Endodermal cell (in vitro differentiated cells): ENCODE data around the gene ASPHD2. TPM values are rescaled to one million over a fixed set of nuclear protein-coding genes. Genes with fewer than 3 reads are reported as not detected.

Experiments used
- DNase-seq: peaks from one replicate; pipeline ENCODE4 v3.0.0-alpha.2; 2017
- H3K27ac ChIP-seq: 2 replicates; pipeline ENCODE4 v1.5.1; 2013; ENCODE audit warnings: mild to moderate bottlenecking, low read depth, low read length, moderate library complexity
- H3K27me3 ChIP-seq: 2 replicates; pipeline ENCODE4 v1.6.1; 2013; ENCODE audit warnings: mild to moderate bottlenecking, low read length, moderate library complexity; ENCODE audit not compliant: insufficient read depth, control insufficient read depth, poor library complexity, severe bottlenecking
- H3K36me3 ChIP-seq: 2 replicates; pipeline ENCODE4 v1.7.0; 2013; ENCODE audit warnings: mild to moderate bottlenecking, low read length, moderate library complexity; ENCODE audit not compliant: control insufficient read depth, insufficient read depth
- H3K4me1 ChIP-seq: one replicate; pipeline ENCODE4 v1.7.0; 2013; ENCODE audit warnings: low read length; ENCODE audit not compliant: control insufficient read depth, insufficient read depth
- H3K4me3 ChIP-seq: 2 replicates; pipeline ENCODE4 v1.5.1; 2013; ENCODE audit warnings: mild to moderate bottlenecking, low read length, moderate library complexity
- H3K9ac ChIP-seq: 2 replicates; pipeline ENCODE4 v1.6.1; 2013; ENCODE audit warnings: mild to moderate bottlenecking, low read length, moderate library complexity; ENCODE audit not compliant: poor library complexity, severe bottlenecking; ENCODE audit errors: extremely low read depth
- H3K9me3 ChIP-seq: 2 replicates; pipeline ENCODE4 v1.6.1; 2013; ENCODE audit warnings: mild to moderate bottlenecking, low read length, moderate library complexity; ENCODE audit not compliant: control insufficient read depth
- H3K27ac Mint-ChIP-seq: 2 replicates; pipeline ENCODE4 v1.8.0; 2020; ENCODE audit warnings: mixed read lengths
- H3K27me3 Mint-ChIP-seq: 2 replicates; pipeline ENCODE4 v1.8.0; 2021; ENCODE audit warnings: mild to moderate bottlenecking, mixed read lengths; ENCODE audit not compliant: insufficient read depth
- H3K36me3 Mint-ChIP-seq: 2 replicates; pipeline ENCODE4 v1.8.0; 2020; ENCODE audit warnings: low read depth, mixed read lengths
- H3K4me1 Mint-ChIP-seq: 2 replicates; pipeline ENCODE4 v1.8.0; 2020; ENCODE audit warnings: mixed read lengths
- H3K4me3 Mint-ChIP-seq: 2 replicates; pipeline ENCODE4 v1.8.0; 2020; ENCODE audit warnings: mild to moderate bottlenecking, moderate library complexity, mixed read lengths
- H3K9me3 Mint-ChIP-seq: 2 replicates; pipeline ENCODE4 v1.8.0; 2020; ENCODE audit warnings: mild to moderate bottlenecking, mixed read lengths
- CTCF ChIP-seq: fragments of 200-600 bp; sonication (generic); conservative IDR thresholded peaks from 2 replicates; pipeline ENCODE4 v1.5.0; 2021; ENCODE audit warnings: antibody characterized with exemption, mild to moderate bottlenecking
- WGBS, 2 experiments: methylation state at CpG; one replicate each; pipeline versions ENCODE4 v1.1.5 to v1.1.7; 2013; ENCODE audit warnings: missing lambda C conversion rate in 2 of 2, mixed read lengths in 1 of 2; ENCODE audit not compliant: insufficient coverage in 1 of 2, insufficient read length in 1 of 2; 5-methylcytosine and 5-hydroxymethylcytosine counted together
- total RNA-seq, 2 donors: library from RNA; stranded (reverse); fragmentation: NEBNext Ultra II Directional in 1 of 2; extraction: Animal tissue kit (Norgen Biotek cat#: 25700) in 1 of 2; gene quantifications; 2 replicates in 1 of 2; 3 replicates in 1 of 2; pipeline ENCODE4 v1.2.1, GENCODE V29; 2021

Gene ASPHD2
- total RNA-seq, 2 donors from 2014 or later: 6.0 to 7.3 TPM

GRCh38 chr22:26426924-26427323 lies 2.1 kb upstream of the ASPHD2 start:
- H3K27me3 ChIP-seq: no peaks in the 10 kb centered on the region
- H3K27ac ChIP-seq: no peak overlapping the region
- Mint-ChIP-seq H3K4me3 (no peak overlapping the region), H3K9me3 (peaks cover 11% of the 10 kb centered on the region), H3K4me1 (peaks cover 18% of the 10 kb centered on the region), H3K27me3 (peaks cover 11% of the 10 kb centered on the region), H3K27ac (no peak overlapping the region), H3K36me3 (no peaks in the 10 kb centered on the region)
- DNase-seq: no peak
- no peak for TF ChIP-seq CTCF
- H3K4me3 ChIP-seq: no peak overlapping the region
- H3K9ac ChIP-seq: no peak overlapping the region
- no peaks in the 10 kb centered on the region for H3K36me3 ChIP-seq
- H3K9me3 ChIP-seq: peaks cover 6% of the 10 kb centered on the region
- H3K4me1 ChIP-seq: no peaks in the 10 kb centered on the region

- DNase-seq: no peak
- peaks cover 11% of the 10 kb centered on the region for H3K36me3 Mint-ChIP-seq
- H3K4me1 Mint-ChIP-seq: peaks cover 20% of the 10 kb centered on the region
- Histone ChIP-seq H3K27ac (no peak overlapping the region), H3K27me3 (no peaks in the 10 kb centered on the region), H3K4me3 (peak overlapping the region; percentile 77), H3K9ac (peak overlapping the region; percentile 14), H3K4me1 (no peaks in the 10 kb centered on the region), H3K9me3 (no peaks in the 10 kb centered on the region), H3K36me3 (peaks cover 5% of the 10 kb centered on the region)
- peak overlapping the region; percentile 79 for H3K4me3 Mint-ChIP-seq
- peak overlapping the region; percentile 26 for H3K27ac Mint-ChIP-seq
- WGBS, 2 experiments: 5 to 25% methylated on average over 5 to 50 of the region's 50 CpGs
- H3K27me3 Mint-ChIP-seq: peaks cover 8% of the 10 kb centered on the region
- TF ChIP-seq CTCF: peak; percentile 31
- H3K9me3 Mint-ChIP-seq: no peaks in the 10 kb centered on the region
Observed at GRCh38 chr22:26429458-26430286, 612 bp downstream of the ASPHD2 start.

GRCh38 chr22:26430600-26430999 lies 1.5 kb downstream of the ASPHD2 start:
- H3K4me1 ChIP-seq: no peaks in the 10 kb centered on the region
- H3K36me3 ChIP-seq: peaks cover 5% of the 10 kb centered on the region
- H3K4me3 ChIP-seq: peak overlapping the region; percentile 77
- H3K27ac ChIP-seq: no peak overlapping the region
- peaks cover 7% of the 10 kb centered on the region for H3K27me3 Mint-ChIP-seq
- TF ChIP-seq CTCF: no peak
- H3K36me3 Mint-ChIP-seq: peaks cover 11% of the 10 kb centered on the region
- DNase-seq: no peak
- H3K9me3 Mint-ChIP-seq: no peaks in the 10 kb centered on the region
- H3K9ac ChIP-seq: no peak overlapping the region
- H3K4me3 Mint-ChIP-seq: peak overlapping the region; percentile 79
- no peaks in the 10 kb centered on the region for H3K27me3 ChIP-seq
- H3K4me1 Mint-ChIP-seq: peaks cover 20% of the 10 kb centered on the region
- no peaks in the 10 kb centered on the region for H3K9me3 ChIP-seq
- H3K27ac Mint-ChIP-seq: peak overlapping the region; percentile 13
- WGBS, 2 experiments: 86 to 87% methylated on average over 2 of the region's 2 CpGs
